Activated CD4-positive, alpha-beta memory T cell treated with anti-CD3 and anti-CD28 coated beads for 36 hours (primary cell): ENCODE data around the gene EAF1. TPM values are rescaled to one million over a fixed set of nuclear protein-coding genes. Genes with fewer than 3 reads are reported as not detected.

Experiments
- CTCF ChIA-PET: fragments of 350-600 bp; sonication (Branson Sonifier 250); formaldehyde crosslinking; loops from one replicate; lab custom pipeline; 2021; ENCODE audit warnings: antibody characterized with exemption, inconsistent platforms; lab: Charles Lee
- POLR2A ChIA-PET: fragments of 350-600 bp; sonication (Branson Sonifier 250); formaldehyde crosslinking; loops from one replicate; lab custom pipeline; 2021; ENCODE audit warnings: antibody characterized with exemption; lab: Charles Lee
- DNase-seq: peaks from one replicate; pipeline ENCODE4 v3.0.0-alpha.2; 2020
- H3K27ac Mint-ChIP-seq: one replicate; pipeline ENCODE4 v1.8.0; 2021; ENCODE audit warnings: mixed read lengths
- H3K27me3 Mint-ChIP-seq: one replicate; pipeline ENCODE4 v1.8.0; 2021; ENCODE audit warnings: mixed read lengths
- H3K36me3 Mint-ChIP-seq: one replicate; pipeline ENCODE4 v1.8.0; 2021; ENCODE audit warnings: mixed read lengths
- H3K4me1 Mint-ChIP-seq: one replicate; pipeline ENCODE4 v1.8.0; 2021; ENCODE audit warnings: low read depth, mixed read lengths
- H3K4me3 Mint-ChIP-seq: one replicate; pipeline ENCODE4 v1.8.0; 2021; ENCODE audit warnings: mild to moderate bottlenecking, mixed read lengths
- H3K9me3 Mint-ChIP-seq: one replicate; pipeline ENCODE4 v1.8.0; 2021; ENCODE audit warnings: mixed read lengths
- intact Hi-C: fragments of 100-400 bp; cut with micrococcal nuclease; formaldehyde crosslinking; loops from one replicate; pipeline ENCODE4 v1.15.1; 2023
- total RNA-seq, 2 experiments: library from RNA; stranded (reverse); gene quantifications; one replicate each; pipeline ENCODE4 v1.2.3, GENCODE V29; 2021

The EAF1 gene
- total RNA-seq, 2 experiments from 2014 or later, result 23.4 to 23.6 TPM

- DNase-seq, result no peak
- Mint-ChIP-seq H3K36me3 (no peaks in the 10 kb centered on the region), H3K27ac (no peak overlapping the region), H3K9me3 (no peaks in the 10 kb centered on the region), H3K4me3 (no peak overlapping the region), H3K4me1 (no peaks in the 10 kb centered on the region), H3K27me3 (no peaks in the 10 kb centered on the region)
- intact Hi-C loops, result no loop called here
- ChIA-PET CTCF (interaction anchor here (0.9 kb wide), 1 partner anchor 372 kb away, joined by 3 read pairs; no protein-coding TSS in a partner anchor), POLR2A (no interaction called here)
Observed at GRCh38 chr3:15491143-15491542, 63.7 kb downstream of the EAF1 start.

Other genes with a start within 250 kb of the EAF1 start
- 10 to 100 TPM; 23.6 to 28.1 TPM for gene CAPN7, start 221.4 kb upstream of the EAF1 start, total RNA-seq
- gene SH3BP5, start 95.0 kb upstream of the EAF1 start, total RNA-seq, result 10 to 100 TPM; 33.6 to 37.5 TPM
- 10 to 100 TPM; 17.3 to 17.8 TPM for gene METTL6, start 54 bp upstream of the EAF1 start, total RNA-seq
- gene COLQ, start 94.1 kb downstream of the EAF1 start, total RNA-seq, result 1 to 10 TPM; 1.4 to 1.5 TPM
- 10 to 100 TPM; 29.9 to 30.0 TPM for gene HACL1, start 174.0 kb downstream of the EAF1 start, total RNA-seq
- 1 to 10 TPM; 8.6 to 8.7 TPM for gene BTD, start 174.1 kb downstream of the EAF1 start, total RNA-seq